Dendritic cell treated with granulocyte-macrophage colony-stimulating factor and Interleukin-4, amounts not matched to agents 40 ng/mL and 50 ng/mL, for 4 days (primary cell): ENCODE data around the gene TMEM89.

Source experiments
- H3K27ac Mint-ChIP-seq: one replicate; pipeline ENCODE4 v1.8.0; 2022; ENCODE audit warnings: mild to moderate bottlenecking, mixed read lengths
- H3K27me3 Mint-ChIP-seq: one replicate; pipeline ENCODE4 v1.8.0; 2022; ENCODE audit warnings: mild to moderate bottlenecking, mixed read lengths
- H3K36me3 Mint-ChIP-seq: one replicate; pipeline ENCODE4 v1.8.0; 2022; ENCODE audit warnings: low read depth, mixed read lengths
- H3K4me1 Mint-ChIP-seq: one replicate; pipeline ENCODE4 v1.8.0; 2022; ENCODE audit warnings: low read depth, mixed read lengths
- H3K4me3 Mint-ChIP-seq: one replicate; pipeline ENCODE4 v1.8.0; 2022; ENCODE audit warnings: mild to moderate bottlenecking, moderate library complexity, mixed read lengths
- H3K9me3 Mint-ChIP-seq: one replicate; pipeline ENCODE4 v1.8.0; 2022; ENCODE audit warnings: mixed read lengths
- intact Hi-C: fragments of 100-400 bp; cut with micrococcal nuclease; formaldehyde crosslinking; loops from one replicate; pipeline ENCODE4 v1.15.0; 2022

Gene TMEM89

GRCh38 chr3:48634661-48635221 lies 13.2 kb upstream of the TMEM89 start:
- intact Hi-C loops, result loop anchor here (1.0 to 5.0 kb wide), 3 partner anchors 25 to 77 kb away; partner anchors contain the start of genes NCKIPSD, PFKFB4 and UQCRC1
- H3K27ac Mint-ChIP-seq, result peak overlapping the region; percentile 86
- peaks cover 3% of the 10 kb centered on the region for H3K27me3 Mint-ChIP-seq
- H3K4me1 Mint-ChIP-seq, result peaks cover 40% of the 10 kb centered on the region
- H3K9me3 Mint-ChIP-seq, result no peaks in the 10 kb centered on the region
- peaks cover 45% of the 10 kb centered on the region for H3K36me3 Mint-ChIP-seq
- peak overlapping the region; percentile 88 for H3K4me3 Mint-ChIP-seq

- H3K27ac Mint-ChIP-seq, result no peak overlapping the region
- peaks cover 40% of the 10 kb centered on the region for H3K4me1 Mint-ChIP-seq
- H3K36me3 Mint-ChIP-seq, result peaks cover 49% of the 10 kb centered on the region
- no peak overlapping the region for H3K4me3 Mint-ChIP-seq
- intact Hi-C loops, result no loop called here
- no peaks in the 10 kb centered on the region for H3K9me3 Mint-ChIP-seq
- H3K27me3 Mint-ChIP-seq, result peaks cover 1% of the 10 kb centered on the region
These were observed 12.2 kb upstream of the TMEM89 start for GRCh38 chr3:48633743-48634142.

- intact Hi-C loops, result no loop called here
- Mint-ChIP-seq H3K27ac (no peak overlapping the region), H3K4me1 (peaks cover 40% of the 10 kb centered on the region), H3K36me3 (peaks cover 54% of the 10 kb centered on the region), H3K27me3 (peaks cover 1% of the 10 kb centered on the region), H3K4me3 (no peak overlapping the region), H3K9me3 (no peaks in the 10 kb centered on the region)
These were observed 11.7 kb upstream of the TMEM89 start for GRCh38 chr3:48633256-48633655.

GRCh38 chr3:48631516-48632448 lies 10.2 kb upstream of the TMEM89 start:
- Mint-ChIP-seq H3K27ac (no peak overlapping the region), H3K4me3 (no peak overlapping the region), H3K36me3 (peaks cover 69% of the 10 kb centered on the region), H3K4me1 (peaks cover 40% of the 10 kb centered on the region), H3K27me3 (no peaks in the 10 kb centered on the region), H3K9me3 (no peaks in the 10 kb centered on the region)
- intact Hi-C loops, result no loop called here

- peaks cover 32% of the 10 kb centered on the region for H3K4me1 Mint-ChIP-seq
- intact Hi-C loops, result no loop called here
- no peak overlapping the region for H3K27ac Mint-ChIP-seq
- H3K27me3 Mint-ChIP-seq, result no peaks in the 10 kb centered on the region
- no peak overlapping the region for H3K4me3 Mint-ChIP-seq
- peaks cover 79% of the 10 kb centered on the region for H3K36me3 Mint-ChIP-seq
- no peaks in the 10 kb centered on the region for H3K9me3 Mint-ChIP-seq
These were observed 9.3 kb upstream of the TMEM89 start for GRCh38 chr3:48630833-48631232.

- Mint-ChIP-seq H3K27ac (no peak overlapping the region), H3K9me3 (no peaks in the 10 kb centered on the region), H3K4me3 (no peak overlapping the region), H3K4me1 (peaks cover 28% of the 10 kb centered on the region), H3K27me3 (no peaks in the 10 kb centered on the region), H3K36me3 (peaks cover 83% of the 10 kb centered on the region)
- intact Hi-C loops, result no loop called here
These were observed 8.8 kb upstream of the TMEM89 start for GRCh38 chr3:48630407-48630806.

- Mint-ChIP-seq H3K36me3 (peaks cover 88% of the 10 kb centered on the region), H3K27me3 (no peaks in the 10 kb centered on the region), H3K9me3 (no peaks in the 10 kb centered on the region), H3K4me3 (no peak overlapping the region), H3K4me1 (peaks cover 28% of the 10 kb centered on the region), H3K27ac (no peak overlapping the region)
- intact Hi-C loops, result no loop called here
These were observed 8.3 kb upstream of the TMEM89 start for GRCh38 chr3:48629894-48630293.

- no peak overlapping the region for H3K4me3 Mint-ChIP-seq
- H3K4me1 Mint-ChIP-seq, result peaks cover 16% of the 10 kb centered on the region
- intact Hi-C loops, result no loop called here
- H3K36me3 Mint-ChIP-seq, result peaks cover 100% of the 10 kb centered on the region
- no peaks in the 10 kb centered on the region for H3K27me3 Mint-ChIP-seq
- H3K9me3 Mint-ChIP-seq, result no peaks in the 10 kb centered on the region
- H3K27ac Mint-ChIP-seq, result peak overlapping the region; percentile 12
These were observed 6.9 kb upstream of the TMEM89 start for GRCh38 chr3:48628277-48629017.

GRCh38 chr3:48625600-48625999 lies 4.0 kb upstream of the TMEM89 start:
- Mint-ChIP-seq H3K9me3 (no peaks in the 10 kb centered on the region), H3K4me3 (no peak overlapping the region), H3K27ac (no peak overlapping the region), H3K4me1 (no peaks in the 10 kb centered on the region), H3K36me3 (peaks cover 84% of the 10 kb centered on the region), H3K27me3 (no peaks in the 10 kb centered on the region)
- intact Hi-C loops, result no loop called here

- intact Hi-C loops, result no loop called here
- no peaks in the 10 kb centered on the region for H3K27me3 Mint-ChIP-seq
- no peaks in the 10 kb centered on the region for H3K4me1 Mint-ChIP-seq
- no peaks in the 10 kb centered on the region for H3K9me3 Mint-ChIP-seq
- no peak overlapping the region for H3K27ac Mint-ChIP-seq
- no peak overlapping the region for H3K4me3 Mint-ChIP-seq
- peaks cover 77% of the 10 kb centered on the region for H3K36me3 Mint-ChIP-seq
These were observed 3.2 kb upstream of the TMEM89 start for GRCh38 chr3:48624767-48625166.

- Mint-ChIP-seq H3K4me3 (no peak overlapping the region), H3K27me3 (no peaks in the 10 kb centered on the region), H3K9me3 (no peaks in the 10 kb centered on the region), H3K36me3 (peaks cover 70% of the 10 kb centered on the region), H3K27ac (no peak overlapping the region), H3K4me1 (no peaks in the 10 kb centered on the region)
- intact Hi-C loops, result no loop called here
These were observed 2.4 kb upstream of the TMEM89 start for GRCh38 chr3:48623851-48624547.

GRCh38 chr3:48619541-48620524 lies 1.7 kb downstream of the TMEM89 start:
- intact Hi-C loops, result no loop called here
- no peaks in the 10 kb centered on the region for H3K27me3 Mint-ChIP-seq
- H3K36me3 Mint-ChIP-seq, result peaks cover 36% of the 10 kb centered on the region
- peaks cover 6% of the 10 kb centered on the region for H3K4me1 Mint-ChIP-seq
- H3K4me3 Mint-ChIP-seq, result no peak overlapping the region
- peaks cover 18% of the 10 kb centered on the region for H3K9me3 Mint-ChIP-seq
- no peak overlapping the region for H3K27ac Mint-ChIP-seq

GRCh38 chr3:48617559-48617958 lies 4.0 kb downstream of the TMEM89 start:
- Mint-ChIP-seq H3K27me3 (no peaks in the 10 kb centered on the region), H3K9me3 (peaks cover 18% of the 10 kb centered on the region), H3K36me3 (peaks cover 19% of the 10 kb centered on the region), H3K4me1 (peaks cover 26% of the 10 kb centered on the region), H3K4me3 (no peak overlapping the region), H3K27ac (no peak overlapping the region)
- intact Hi-C loops, result no loop called here
